Activated T-cell treated with anti-CD3 and anti-CD28 coated beads, Interleukin-2, amount 50 U/mL, for 72 hours (primary cell): Measurements from ENCODE around the gene ACOT12. TPM values are rescaled to one million over a fixed set of nuclear protein-coding genes. Genes with fewer than 3 reads are reported as not detected.

ENCODE experiments used
- ATAC-seq, 2 donors: fragments of 150-1000 bp; cut with Tn5 transposase; replicated peaks in 1 of 2; 2 replicates each; pipeline ENCODE4 v1.10.0; 2021; ENCODE audit warnings: moderate library complexity in 2 of 2, mild to moderate bottlenecking in 1 of 2
- DNase-seq, 2 donors: peaks; one replicate each; pipeline ENCODE4 v3.0.0; 2021 to 2022; ENCODE audit warnings: mixed read lengths in 1 of 2
- H3K27ac Mint-ChIP-seq: one replicate; pipeline ENCODE4 v1.8.0; 2022; ENCODE audit warnings: mild to moderate bottlenecking, moderate library complexity, mixed read lengths
- H3K27me3 Mint-ChIP-seq: one replicate; pipeline ENCODE4 v1.8.0; 2022; ENCODE audit warnings: low read depth, mixed read lengths
- H3K36me3 Mint-ChIP-seq, 2 donors: one replicate each; pipeline ENCODE4 v1.8.0; 2022; ENCODE audit warnings: mixed read lengths in 2 of 2, mild to moderate bottlenecking in 1 of 2; ENCODE audit not compliant: insufficient read depth in 2 of 2
- H3K4me1 Mint-ChIP-seq: one replicate; pipeline ENCODE4 v1.8.0; 2022; ENCODE audit warnings: low read depth, mixed read lengths
- H3K4me3 Mint-ChIP-seq, 2 donors: one replicate each; pipeline ENCODE4 v1.8.0; 2022; ENCODE audit warnings: mild to moderate bottlenecking in 2 of 2, mixed read lengths in 2 of 2, moderate library complexity in 2 of 2
- H3K9me3 Mint-ChIP-seq, 2 donors: one replicate each; pipeline ENCODE4 v1.8.0; 2022; ENCODE audit warnings: mixed read lengths in 2 of 2
- total RNA-seq, 2 donors: library from RNA; stranded (reverse); gene quantifications; one replicate each; pipeline ENCODE4 v1.2.3, GENCODE V29; 2022

The ACOT12 gene
- total RNA-seq, 2 donors from 2014 or later = not detected

DNA sequence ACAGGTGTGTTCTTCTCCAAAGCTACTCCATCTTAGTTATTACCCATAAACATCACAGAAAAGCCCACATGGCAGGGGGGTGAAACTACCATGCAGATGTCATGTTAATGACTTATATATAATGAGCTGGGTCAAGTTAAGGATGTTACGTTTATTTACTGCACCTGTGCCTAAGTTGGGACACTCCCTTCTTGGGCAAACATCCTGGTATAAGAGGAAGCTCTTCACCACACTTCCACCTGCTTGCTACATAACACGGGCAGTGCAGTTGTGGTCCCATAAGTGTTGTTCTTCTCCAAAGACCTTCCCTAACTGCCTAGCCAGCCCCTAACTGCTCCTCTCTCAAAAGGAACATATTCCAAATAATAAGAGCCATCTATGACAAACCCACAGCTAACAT lies 101.8 kb downstream of the ACOT12 start:
- peaks cover 55% of the 10 kb centered on the region for H3K4me1 Mint-ChIP-seq
- peaks cover 6 to 25% of the 10 kb centered on the region in 2 donors for H3K9me3 Mint-ChIP-seq
- DNase-seq (no peak), ATAC-seq (no peak)
- H3K27me3 Mint-ChIP-seq = no peaks in the 10 kb centered on the region
- H3K27ac Mint-ChIP-seq = no peak overlapping the region
- peaks cover 29 to 39% of the 10 kb centered on the region in 2 donors for H3K36me3 Mint-ChIP-seq
- no peak overlapping the region for H3K4me3 Mint-ChIP-seq

DNA sequence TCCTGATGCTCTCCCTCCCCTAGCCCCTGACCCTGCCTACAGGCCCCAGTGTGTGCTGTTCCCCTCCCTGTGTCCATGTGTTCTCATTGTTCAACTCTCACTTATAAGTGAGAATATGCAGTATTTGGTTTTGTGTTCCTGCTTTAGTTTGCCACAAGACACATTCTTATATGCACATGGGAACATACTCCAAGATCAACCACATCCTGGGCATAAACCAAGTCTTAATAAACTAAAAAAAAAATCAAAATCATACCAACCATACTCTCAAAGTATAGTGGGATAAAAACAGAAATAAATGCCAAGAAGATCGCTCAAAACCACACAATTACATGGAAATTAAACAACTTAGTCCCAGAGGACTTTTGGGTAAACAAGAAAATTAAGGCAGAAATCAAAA lies 103.8 kb downstream of the ACOT12 start:
- Mint-ChIP-seq H3K27ac (no peak overlapping the region), H3K4me3 (no peak overlapping the region), H3K36me3 (peaks cover 29 to 39% of the 10 kb centered on the region in 2 donors)

DNA sequence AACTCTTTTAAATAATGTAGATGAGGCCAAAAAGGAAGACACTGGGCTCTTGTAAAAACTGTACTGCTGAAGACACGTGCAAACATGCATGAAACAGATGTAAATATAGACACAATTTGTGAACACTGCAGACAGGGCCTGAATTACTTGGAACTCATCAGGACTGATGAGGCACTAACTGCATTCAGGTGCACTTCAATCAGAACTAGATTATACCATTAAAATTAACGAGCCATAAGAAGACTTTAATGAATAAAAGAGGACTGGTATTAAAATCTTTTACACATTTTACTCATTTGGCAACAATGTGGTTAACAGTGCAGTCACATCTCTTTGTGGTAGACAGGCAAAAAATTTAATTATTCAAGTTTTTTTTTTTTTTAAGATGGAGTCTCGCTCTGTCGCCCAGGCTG lies 105.9 kb downstream of the ACOT12 start:
- peaks cover 4 to 16% of the 10 kb centered on the region in 2 donors for H3K9me3 Mint-ChIP-seq
- H3K36me3 Mint-ChIP-seq = peaks cover 21 to 32% of the 10 kb centered on the region in 2 donors
- peak overlapping the region in 1 of 2 donors; percentile 50 for H3K4me3 Mint-ChIP-seq
- ATAC-seq = no peak
- DNase-seq = no peak
- no peaks in the 10 kb centered on the region for H3K27me3 Mint-ChIP-seq
- H3K27ac Mint-ChIP-seq = peak overlapping the region; percentile 46
- H3K4me1 Mint-ChIP-seq = peaks cover 68% of the 10 kb centered on the region

More for the DNA sequence above, 103.8 kb downstream of the ACOT12 start:
- H3K9me3 Mint-ChIP-seq = peaks cover 6 to 25% of the 10 kb centered on the region in 2 donors
- no peak for ATAC-seq
- no peaks in the 10 kb centered on the region for H3K27me3 Mint-ChIP-seq
- H3K4me1 Mint-ChIP-seq = peaks cover 70% of the 10 kb centered on the region
- no peak for DNase-seq

DNA sequence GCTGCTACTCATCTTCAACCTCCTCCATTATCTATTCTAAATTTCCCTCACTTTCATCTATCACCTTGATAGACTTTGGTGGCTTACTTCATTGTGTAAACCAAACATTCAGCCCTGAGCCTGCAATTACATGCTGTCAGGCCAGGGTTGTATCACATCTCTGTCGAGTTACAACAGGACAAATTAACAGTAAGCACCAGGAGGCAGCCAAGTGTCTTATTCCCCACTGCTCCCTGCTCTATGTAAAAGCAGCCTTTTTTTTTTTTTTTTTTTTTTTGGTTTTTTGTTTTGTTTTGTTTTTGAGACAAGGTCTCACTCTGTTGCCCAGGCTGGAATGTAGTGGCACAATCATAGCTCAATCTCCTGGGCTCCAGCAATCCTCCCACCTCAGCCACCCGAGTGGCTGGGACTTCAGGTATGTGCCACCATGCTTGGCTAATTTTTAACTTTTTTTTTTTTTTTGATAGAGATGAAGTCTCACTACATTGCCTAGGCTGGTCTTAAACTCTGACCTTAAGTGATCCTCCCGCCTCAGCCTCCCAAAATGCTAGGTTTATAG lies 107.8 kb downstream of the ACOT12 start:
- Mint-ChIP-seq H3K27ac (peak overlapping the region; percentile 69), H3K27me3 (no peaks in the 10 kb centered on the region), H3K36me3 (peaks cover 9 to 24% of the 10 kb centered on the region in 2 donors), H3K4me3 (no peak overlapping the region), H3K9me3 (peaks cover 0 to 6% of the 10 kb centered on the region in 2 donors), H3K4me1 (peaks cover 59% of the 10 kb centered on the region)
- DNase-seq = no peak
- no peak for ATAC-seq

DNA sequence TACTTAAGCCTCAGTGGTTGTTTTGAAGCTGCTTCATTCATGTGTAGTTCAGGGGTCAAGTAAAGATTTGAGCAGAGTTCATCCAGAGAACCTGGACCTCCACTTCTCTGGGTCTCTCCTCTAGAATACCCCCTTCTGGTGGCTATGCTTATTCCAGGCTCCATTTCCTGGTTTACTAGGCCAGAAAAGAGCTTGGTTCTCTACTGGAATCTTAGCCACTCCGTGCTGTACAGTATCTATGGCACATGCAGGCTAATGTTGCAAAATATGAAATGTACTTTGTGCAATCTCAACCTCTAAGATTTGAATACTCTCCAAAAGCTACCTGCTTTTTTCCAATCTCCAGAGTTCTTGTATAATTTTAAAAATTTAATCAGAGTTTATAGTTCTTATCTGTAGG lies 110.0 kb downstream of the ACOT12 start:
- DNase-seq = no peak

More for the DNA sequence above, 110.0 kb downstream of the ACOT12 start:
- H3K4me3 Mint-ChIP-seq = no peak overlapping the region
- H3K9me3 Mint-ChIP-seq = peaks cover 0 to 1% of the 10 kb centered on the region in 2 donors
- H3K27me3 Mint-ChIP-seq = no peaks in the 10 kb centered on the region
- peaks cover 40% of the 10 kb centered on the region for H3K4me1 Mint-ChIP-seq
- H3K36me3 Mint-ChIP-seq = peaks cover 6 to 19% of the 10 kb centered on the region in 2 donors
- no peak for ATAC-seq
- no peak overlapping the region for H3K27ac Mint-ChIP-seq

Other genes starting within 250 kb of the ACOT12 start
- not detected for gene CKMT2, start 160.8 kb downstream of the ACOT12 start, total RNA-seq
- 10 to 100 TPM; 46.8 to 48.1 TPM for gene ZCCHC9, start 92.5 kb downstream of the ACOT12 start, total RNA-seq